B cell (primary cell): ENCODE data around the gene P3H4.

Experiments
- CTCF ChIP-seq: fragments of 200-600 bp; IDR thresholded peaks from one replicate; pipeline ENCODE4 v1.8.0; 2022; ENCODE audit warnings: antibody characterized with exemption, mild to moderate bottlenecking
- EZH2 ChIP-seq: IDR thresholded peaks from 2 replicates; pipeline ENCODE4 v1.6.1; 2012; ENCODE audit warnings: borderline replicate concordance, low read depth, mild to moderate bottlenecking, moderate library complexity, low read length; ENCODE audit not compliant: insufficient read depth, poor library complexity, severe bottlenecking

DNA sequence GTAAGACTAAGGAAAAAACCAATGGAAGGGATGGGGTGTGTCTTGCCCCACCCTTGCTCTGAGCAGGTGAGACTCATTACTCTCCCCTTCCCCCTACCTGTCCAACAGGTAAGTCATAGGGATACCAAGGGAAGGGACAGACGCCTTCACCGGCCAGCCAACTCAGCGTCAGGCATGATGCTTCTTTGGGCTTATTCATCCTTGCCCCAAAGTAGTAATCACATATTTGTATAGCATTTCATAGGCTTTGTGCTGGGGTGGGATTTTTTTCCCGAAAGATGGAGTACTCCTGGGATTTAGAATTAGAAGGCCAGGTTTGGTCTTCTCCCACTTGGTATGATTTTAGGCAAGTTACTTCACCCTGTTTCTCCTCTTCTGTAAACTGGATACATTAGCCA, 24.7 kb downstream of the P3H4 start:
- TF ChIP-seq CTCF (no peak), EZH2 (no peak)
